Testis (tissue), 2 donors: ENCODE data around the gene EPS8L2.

Experiments
- POLR2A ChIP-seq: fragments of 450-650 bp; IDR thresholded peaks from one replicate; pipeline ENCODE4 v1.6.1; 2017; ENCODE audit warnings: antibody characterized with exemption, mild to moderate bottlenecking, moderate library complexity
- TF ChIP-seq, protein P1 (sequence below), 3 experiments: fragments of 450-650 bp in 2 of 3; fragments of 200-600 bp in 1 of 3; sonication (generic) in 1 of 3; IDR thresholded peaks; one replicate each; pipeline ENCODE4 v1.5.1; 2016 to 2019; ENCODE audit warnings: antibody characterized with exemption in 3 of 3, mild to moderate bottlenecking in 2 of 3, moderate library complexity in 1 of 3

DNA sequence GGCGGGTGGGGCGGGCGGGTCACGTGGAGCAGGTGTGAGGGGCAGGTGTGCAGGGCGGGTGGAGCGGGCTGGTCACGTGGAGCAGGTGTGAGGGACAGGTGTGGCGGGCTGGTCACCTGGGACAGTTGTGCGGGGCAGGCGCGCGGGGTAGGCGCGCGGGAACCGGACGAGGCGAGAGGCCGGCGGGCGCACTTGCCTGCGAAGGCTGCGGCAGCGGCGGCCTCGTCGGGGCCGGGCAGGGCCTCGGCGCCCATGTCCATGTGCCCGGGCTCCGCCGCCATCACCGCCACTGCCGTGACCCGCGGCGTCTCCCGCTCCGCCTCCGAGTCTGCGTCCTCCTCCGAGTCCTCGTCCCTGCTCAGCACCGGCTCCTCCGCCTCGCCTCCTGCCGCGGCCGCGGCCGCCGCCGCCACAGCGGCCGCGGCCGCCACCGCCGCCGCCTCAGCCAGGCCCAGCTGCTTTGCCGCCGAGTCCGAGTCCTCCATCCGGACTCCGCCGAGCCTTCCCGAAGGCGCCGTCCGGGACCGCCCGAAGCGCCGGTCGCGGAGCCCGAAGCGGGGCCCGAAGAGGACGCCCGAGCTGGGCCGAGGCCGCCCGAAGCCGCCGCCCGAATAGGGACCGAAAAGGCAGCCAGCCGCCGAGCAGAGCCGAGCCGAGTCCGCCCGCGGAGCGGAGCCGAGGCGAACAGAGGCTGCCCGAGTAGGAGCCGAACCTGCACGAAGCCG lies 11.3 kb upstream of the EPS8L2 start, which contains the start of gene DEAF1:
- TF ChIP-seq, protein P1, sequence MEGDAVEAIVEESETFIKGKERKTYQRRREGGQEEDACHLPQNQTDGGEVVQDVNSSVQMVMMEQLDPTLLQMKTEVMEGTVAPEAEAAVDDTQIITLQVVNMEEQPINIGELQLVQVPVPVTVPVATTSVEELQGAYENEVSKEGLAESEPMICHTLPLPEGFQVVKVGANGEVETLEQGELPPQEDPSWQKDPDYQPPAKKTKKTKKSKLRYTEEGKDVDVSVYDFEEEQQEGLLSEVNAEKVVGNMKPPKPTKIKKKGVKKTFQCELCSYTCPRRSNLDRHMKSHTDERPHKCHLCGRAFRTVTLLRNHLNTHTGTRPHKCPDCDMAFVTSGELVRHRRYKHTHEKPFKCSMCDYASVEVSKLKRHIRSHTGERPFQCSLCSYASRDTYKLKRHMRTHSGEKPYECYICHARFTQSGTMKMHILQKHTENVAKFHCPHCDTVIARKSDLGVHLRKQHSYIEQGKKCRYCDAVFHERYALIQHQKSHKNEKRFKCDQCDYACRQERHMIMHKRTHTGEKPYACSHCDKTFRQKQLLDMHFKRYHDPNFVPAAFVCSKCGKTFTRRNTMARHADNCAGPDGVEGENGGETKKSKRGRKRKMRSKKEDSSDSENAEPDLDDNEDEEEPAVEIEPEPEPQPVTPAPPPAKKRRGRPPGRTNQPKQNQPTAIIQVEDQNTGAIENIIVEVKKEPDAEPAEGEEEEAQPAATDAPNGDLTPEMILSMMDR (IDR thresholded peaks at IDR 0.05) = no peak
- TF ChIP-seq POLR2A = no peak
